Hepatocyte (in vitro differentiated cells): Measurements from ENCODE around the gene CTAGE8.
"Not testable (repeated sequence)": the region's sequence is repeated elsewhere in the genome, so short reads cannot be mapped to it uniquely, and the experiment has no call there.

Source experiments
- EZH2 ChIP-seq: fragments of 200-600 bp; sonication (generic); IDR thresholded peaks from 2 replicates; pipeline ENCODE4 v1.6.1; 2016; ENCODE audit warnings: antibody characterized with exemption, mild to moderate bottlenecking, borderline replicate concordance
- EZH2phosphoT487 ChIP-seq: fragments of 200-600 bp; sonication (generic); IDR thresholded peaks from one replicate; pipeline ENCODE4 v1.6.1; 2018; ENCODE audit warnings: antibody characterized with exemption, mild to moderate bottlenecking, low read depth, moderate library complexity; ENCODE audit not compliant: unreplicated experiment, severe bottlenecking
- TF ChIP-seq, protein P1 (sequence below): fragments of 200-600 bp; sonication (generic); IDR thresholded peaks from 2 replicates; pipeline ENCODE4 v1.5.1; 2016; ENCODE audit warnings: antibody characterized with exemption, mild to moderate bottlenecking; ENCODE audit not compliant: poor library complexity

DNA sequence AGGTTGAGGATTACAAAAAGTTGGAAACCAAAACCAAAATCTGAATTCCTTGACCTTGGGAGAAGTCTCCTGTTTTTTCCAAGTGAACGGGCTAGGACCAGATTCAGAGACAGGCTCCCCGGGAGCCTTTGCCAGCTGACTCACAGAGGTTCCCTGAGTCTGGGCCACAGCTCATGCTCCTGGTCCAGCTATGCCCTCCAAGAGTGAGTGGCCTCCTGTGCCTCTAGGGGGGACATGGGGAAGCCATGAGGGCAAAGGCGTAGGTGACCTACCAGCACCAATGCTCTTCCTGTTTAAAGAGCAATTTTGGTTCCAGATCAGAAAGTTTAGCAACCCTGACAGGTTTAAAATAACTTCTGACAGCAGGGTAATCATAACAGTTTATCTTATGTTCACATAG lies 40.3 kb downstream of the CTAGE8 start:
- TF ChIP-seq, protein P1, sequence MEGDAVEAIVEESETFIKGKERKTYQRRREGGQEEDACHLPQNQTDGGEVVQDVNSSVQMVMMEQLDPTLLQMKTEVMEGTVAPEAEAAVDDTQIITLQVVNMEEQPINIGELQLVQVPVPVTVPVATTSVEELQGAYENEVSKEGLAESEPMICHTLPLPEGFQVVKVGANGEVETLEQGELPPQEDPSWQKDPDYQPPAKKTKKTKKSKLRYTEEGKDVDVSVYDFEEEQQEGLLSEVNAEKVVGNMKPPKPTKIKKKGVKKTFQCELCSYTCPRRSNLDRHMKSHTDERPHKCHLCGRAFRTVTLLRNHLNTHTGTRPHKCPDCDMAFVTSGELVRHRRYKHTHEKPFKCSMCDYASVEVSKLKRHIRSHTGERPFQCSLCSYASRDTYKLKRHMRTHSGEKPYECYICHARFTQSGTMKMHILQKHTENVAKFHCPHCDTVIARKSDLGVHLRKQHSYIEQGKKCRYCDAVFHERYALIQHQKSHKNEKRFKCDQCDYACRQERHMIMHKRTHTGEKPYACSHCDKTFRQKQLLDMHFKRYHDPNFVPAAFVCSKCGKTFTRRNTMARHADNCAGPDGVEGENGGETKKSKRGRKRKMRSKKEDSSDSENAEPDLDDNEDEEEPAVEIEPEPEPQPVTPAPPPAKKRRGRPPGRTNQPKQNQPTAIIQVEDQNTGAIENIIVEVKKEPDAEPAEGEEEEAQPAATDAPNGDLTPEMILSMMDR = not testable (repeated sequence)
- not testable (repeated sequence) for TF ChIP-seq EZH2phosphoT487, EZH2
